ENCODE data around the gene MCU.

The MCU gene

DNA sequence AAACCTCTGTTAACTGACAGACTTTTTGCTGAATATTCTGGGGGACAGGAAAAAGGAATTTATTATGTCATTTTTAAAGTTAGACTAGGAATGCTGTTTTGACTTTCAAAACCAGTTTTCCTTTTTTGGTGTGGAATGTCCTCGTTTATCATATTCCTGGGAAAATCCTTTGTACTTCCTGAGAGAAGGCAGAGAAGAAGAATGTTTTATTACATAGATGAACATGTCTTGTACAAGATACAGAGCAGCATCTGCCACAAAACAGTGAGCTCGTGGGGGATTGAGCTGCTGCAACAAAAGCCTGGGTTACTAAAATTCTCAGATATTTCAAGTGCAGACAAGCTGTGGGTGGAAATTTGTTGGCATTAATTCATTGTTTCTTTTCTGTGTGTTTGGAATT is 20.2 kb downstream of the MCU start:
- DNase-seq (ENCODE audit: low spot score) = no peak
- TF ChIP-seq, protein P1, sequence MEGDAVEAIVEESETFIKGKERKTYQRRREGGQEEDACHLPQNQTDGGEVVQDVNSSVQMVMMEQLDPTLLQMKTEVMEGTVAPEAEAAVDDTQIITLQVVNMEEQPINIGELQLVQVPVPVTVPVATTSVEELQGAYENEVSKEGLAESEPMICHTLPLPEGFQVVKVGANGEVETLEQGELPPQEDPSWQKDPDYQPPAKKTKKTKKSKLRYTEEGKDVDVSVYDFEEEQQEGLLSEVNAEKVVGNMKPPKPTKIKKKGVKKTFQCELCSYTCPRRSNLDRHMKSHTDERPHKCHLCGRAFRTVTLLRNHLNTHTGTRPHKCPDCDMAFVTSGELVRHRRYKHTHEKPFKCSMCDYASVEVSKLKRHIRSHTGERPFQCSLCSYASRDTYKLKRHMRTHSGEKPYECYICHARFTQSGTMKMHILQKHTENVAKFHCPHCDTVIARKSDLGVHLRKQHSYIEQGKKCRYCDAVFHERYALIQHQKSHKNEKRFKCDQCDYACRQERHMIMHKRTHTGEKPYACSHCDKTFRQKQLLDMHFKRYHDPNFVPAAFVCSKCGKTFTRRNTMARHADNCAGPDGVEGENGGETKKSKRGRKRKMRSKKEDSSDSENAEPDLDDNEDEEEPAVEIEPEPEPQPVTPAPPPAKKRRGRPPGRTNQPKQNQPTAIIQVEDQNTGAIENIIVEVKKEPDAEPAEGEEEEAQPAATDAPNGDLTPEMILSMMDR (IDR thresholded peaks at IDR 0.05; ENCODE audit: extremely low read depth, missing control alignments) = no peak

DNA sequence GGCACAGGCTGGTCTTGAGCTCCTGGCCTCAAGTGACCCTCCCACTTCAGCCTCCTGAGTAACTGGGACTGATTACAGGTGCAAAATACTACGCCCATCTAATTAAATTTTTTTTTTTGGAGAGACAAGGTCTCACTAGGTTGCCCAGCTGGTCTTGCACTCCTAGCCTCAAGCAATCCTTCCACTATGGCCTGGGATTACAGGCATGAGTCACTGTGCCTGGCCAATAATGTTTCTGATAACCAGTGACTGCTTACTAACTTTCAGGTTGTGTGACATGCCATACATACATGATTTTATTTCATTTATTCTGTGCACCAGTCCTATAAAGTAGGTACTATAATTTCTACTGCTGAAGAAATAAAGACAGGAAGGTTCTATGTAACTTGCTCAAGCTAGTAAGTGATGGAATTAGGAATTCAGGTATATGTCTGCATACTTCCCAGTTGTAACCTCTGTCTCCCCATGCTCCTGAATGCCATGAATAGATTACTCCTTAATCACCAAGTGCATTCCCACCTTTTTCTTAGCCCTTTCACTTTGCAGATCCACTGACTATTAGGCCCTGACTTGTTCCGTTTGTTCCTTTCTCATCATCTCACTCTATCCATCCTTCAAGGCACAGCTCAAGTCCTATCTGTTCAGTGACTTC is 28.1 kb downstream of the MCU start:
- TF ChIP-seq, protein P1 (IDR thresholded peaks at IDR 0.05; ENCODE audit: extremely low read depth, missing control alignments) = no peak
- no peak for DNase-seq (ENCODE audit: low spot score)

DNA sequence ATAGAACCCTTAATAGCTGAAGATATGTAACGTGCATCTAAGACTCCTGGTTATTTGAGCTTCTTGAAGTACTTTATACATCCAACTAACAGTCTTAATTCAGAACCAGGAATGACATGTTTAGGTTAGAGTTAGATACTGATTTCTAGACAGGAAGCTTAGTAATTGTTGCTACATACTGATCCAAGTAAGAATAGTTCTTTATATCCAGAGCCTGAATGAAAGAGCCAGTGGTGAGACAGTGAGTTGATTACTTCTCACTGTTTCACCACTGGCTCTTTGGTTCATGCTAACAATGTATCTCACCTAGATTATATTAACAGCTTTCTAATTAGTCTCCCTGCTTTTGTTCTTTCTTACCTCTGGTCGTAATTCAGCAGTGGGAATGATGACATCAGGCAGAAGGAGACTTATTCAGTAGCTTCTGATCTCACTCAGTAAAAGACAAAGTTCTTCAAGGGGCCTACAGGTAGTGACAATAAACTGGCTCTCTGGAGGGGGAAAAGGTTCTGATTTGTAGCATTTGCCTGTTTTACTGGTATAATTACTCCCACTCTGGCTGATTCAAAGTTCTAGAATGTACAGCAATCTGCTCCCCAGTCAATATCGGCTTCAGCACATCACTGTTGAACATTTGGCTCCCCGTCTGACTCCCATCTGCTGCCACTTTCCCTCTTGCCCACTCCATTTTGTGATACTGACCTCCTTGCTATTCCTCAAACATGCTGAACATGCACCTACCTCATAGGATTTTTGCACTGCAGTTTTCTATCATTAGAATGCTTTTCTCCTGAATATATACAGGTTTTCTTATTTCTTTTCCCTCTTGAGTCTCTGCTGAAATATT is 29.1 kb downstream of the MCU start:
- no peak for DNase-seq (ENCODE audit: low spot score)
- TF ChIP-seq, protein P1 (IDR thresholded peaks at IDR 0.05; ENCODE audit: extremely low read depth, missing control alignments) = no peak

DNA sequence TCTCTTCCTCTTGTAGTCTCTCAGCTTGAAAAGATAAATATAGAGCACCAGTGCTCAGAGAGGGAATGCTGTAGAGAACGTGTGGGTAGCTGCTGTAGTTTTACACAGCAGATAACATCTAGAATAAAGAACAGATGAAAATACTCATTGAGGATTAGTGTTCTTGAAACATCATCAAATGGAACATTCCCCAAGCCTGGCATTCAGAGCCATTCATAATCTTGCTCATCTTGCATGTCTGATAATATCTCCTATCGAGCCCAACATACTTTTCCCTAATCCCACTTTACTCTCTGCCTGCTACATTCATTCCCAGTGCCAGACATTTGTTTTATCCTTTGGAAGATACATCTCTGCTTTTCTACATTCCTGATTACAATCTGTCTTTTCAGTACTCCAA is 35.2 kb downstream of the MCU start:
- TF ChIP-seq, protein P1 (IDR thresholded peaks at IDR 0.05; ENCODE audit: extremely low read depth, missing control alignments) = no peak
- no peak for DNase-seq (ENCODE audit: low spot score)

DNA sequence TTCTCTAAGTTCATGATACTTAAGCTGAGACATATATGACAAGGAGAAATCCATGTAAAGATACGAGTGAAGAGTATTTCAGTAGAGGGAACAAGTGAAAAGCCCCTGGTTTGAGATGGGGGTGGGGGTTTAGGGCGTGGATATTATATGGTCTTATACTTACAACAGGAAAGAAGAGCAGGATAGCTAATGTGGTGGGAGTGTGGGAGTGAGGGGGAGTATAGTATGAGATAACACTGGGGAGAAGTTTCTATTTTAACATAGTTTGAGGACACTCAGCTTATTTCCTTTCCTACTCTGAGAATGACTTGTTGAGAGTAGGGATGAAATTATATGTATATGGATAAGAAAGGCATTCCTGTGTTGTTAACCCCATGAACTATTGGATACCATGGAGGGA is 36.5 kb downstream of the MCU start:
- no peak for DNase-seq (ENCODE audit: low spot score)
- TF ChIP-seq, protein P1 (IDR thresholded peaks at IDR 0.05; ENCODE audit: extremely low read depth, missing control alignments) = no peak

DNA sequence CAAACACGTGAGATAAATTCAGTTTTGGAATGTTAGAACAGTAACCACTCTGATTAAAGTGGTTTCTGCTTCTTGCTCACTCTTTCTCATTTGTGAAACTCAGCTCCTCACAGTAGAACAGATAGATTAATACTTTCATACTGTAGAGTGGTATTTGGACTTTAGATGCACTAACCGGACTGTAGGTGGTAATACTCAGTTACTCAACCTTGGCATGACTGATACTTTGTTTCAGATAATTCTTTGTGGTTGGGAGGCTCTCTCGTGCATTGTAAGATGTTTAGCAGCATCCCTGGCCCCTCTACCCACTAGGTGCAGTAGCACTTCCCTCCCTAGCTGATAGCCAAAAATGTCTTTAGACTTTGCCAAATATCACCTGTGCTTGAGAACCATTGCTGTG is 37.6 kb downstream of the MCU start:
- DNase-seq (ENCODE audit: low spot score) = peak; percentile 8
- TF ChIP-seq, protein P1 (IDR thresholded peaks at IDR 0.05; ENCODE audit: extremely low read depth, missing control alignments) = no peak

DNA sequence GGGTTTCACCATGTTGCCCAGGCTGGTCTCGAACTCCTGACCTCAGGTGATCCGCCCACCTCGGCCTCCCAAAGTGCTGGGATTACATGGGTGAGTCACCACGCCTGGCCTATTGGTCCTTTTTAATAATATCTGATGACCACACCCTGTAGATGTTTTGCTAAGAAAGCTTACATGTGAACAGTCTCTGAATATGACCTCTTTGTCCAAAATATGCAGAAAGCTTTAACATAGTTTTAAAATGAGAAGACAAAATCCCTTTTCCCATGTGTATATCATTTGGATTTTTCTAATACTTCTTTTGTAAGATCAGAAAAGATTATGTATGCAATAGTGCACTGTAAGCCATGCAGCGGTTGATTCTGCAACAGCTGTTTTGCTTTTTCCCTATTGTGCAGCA is 38.5 kb downstream of the MCU start:
- TF ChIP-seq, protein P1 (IDR thresholded peaks at IDR 0.05; ENCODE audit: extremely low read depth, missing control alignments) = no peak
- no peak for DNase-seq (ENCODE audit: low spot score)
